ENCODE measurements around the gene MYBBP1A. TPM values are rescaled to one million over a fixed set of nuclear protein-coding genes. Genes with fewer than 3 reads are reported as not detected.

Gene MYBBP1A
- total RNA-seq, 1 experiment from 2014 or later: 174 TPM

DNA sequence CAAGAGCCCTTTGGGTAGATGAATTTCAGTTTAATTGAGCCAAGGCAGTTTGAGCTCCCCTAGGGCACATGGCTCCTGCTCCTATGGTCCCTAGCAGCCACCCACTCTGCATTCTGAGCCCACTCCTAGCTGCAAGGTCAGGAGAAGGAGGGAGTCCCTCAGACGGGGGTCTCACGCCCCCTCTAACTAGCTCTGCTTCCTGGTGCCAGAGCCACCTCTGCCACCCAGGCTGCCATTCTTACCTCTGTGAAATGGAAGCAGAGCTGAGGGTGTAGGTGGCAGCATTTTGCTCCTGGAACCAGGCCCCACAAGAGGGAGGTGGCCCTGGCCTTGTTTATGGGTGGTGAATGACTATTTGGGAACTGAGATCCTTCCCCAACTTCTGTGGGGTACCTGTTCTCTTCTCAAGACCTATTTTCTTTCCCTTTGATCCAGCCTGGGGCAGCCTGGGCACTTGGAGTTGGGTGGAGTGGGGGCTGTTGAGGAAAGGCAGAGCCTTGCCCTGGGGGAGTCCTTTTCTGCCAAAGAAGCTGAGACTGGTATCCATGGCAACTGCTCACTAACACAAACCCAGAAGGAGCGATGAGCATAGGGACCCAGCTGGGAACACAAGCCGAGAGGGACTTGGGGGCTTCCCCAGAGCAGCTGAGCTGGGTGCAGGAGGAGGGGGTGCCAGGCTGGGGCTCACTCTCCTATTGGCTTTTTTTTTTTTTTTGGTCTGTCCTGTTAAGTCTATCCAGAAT, 51.7 kb downstream of the MYBBP1A start:
- DNase-seq (ENCODE audit: low read depth): no peak

DNA sequence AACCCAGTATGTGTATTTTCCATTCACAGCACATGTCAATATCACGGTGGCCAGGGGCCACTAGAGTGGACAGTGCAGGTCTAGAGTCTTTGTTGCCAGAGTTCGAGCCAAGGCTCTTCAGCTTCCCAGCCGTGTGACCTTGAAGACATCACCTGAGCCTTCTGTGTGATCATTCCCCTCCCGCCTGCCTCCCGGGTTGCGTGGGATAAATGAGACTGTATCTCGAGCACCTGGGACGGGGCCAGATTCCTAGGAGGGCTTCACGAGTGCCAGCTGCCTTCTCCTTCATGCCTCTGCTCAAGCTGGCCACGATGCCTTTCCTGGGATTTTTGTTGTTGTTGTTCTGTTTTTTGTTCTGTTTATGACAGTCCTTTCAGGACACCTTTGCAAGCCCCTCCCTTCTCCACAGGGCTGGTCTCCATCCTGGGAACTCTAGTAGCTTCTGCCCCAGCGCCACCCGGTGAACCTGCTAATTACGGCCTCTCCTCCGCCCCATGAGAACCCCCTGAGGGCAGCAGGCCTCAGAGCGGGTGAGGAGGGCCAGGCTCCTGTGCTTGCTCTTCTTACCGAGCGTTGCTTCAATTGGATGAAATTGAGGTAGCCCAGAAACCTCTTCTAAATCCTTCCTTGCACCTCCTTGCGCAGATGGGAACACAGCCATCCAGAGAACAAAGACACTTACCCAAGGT, 52.6 kb downstream of the MYBBP1A start:
- DNase-seq (ENCODE audit: low read depth): no peak

DNA sequence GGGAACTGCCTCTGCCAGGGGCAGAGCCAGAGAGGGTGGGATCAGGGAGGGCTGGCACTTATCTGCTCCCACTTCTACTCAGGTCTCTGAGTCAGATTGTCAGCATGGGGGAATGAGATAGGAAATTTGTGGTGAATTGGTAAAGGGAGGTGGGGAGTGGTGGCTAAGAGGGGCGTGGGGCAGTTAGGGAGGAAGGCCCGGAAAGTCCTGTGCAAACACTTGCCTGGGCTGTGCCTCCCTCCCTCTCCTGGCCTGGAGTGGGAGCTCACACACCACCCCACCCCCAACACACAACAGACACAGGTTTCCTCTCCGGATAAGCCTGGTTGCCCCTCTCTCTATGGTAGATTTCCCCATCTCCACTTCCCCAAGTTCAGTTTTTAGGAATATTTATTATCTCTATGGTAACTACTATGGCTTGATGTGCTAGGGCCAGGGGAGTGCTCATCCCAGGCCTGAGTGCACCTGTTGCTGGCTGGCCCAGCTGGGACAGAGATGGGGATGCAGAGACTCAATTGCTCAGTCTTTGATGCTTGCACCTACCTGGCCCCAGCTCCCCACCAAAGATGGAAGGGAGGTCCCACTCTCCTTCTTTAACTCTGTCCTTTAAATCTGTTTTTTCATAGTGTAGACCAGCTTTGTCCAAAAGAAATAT, 53.8 kb downstream of the MYBBP1A start:
- no peak for DNase-seq (ENCODE audit: low read depth)

DNA sequence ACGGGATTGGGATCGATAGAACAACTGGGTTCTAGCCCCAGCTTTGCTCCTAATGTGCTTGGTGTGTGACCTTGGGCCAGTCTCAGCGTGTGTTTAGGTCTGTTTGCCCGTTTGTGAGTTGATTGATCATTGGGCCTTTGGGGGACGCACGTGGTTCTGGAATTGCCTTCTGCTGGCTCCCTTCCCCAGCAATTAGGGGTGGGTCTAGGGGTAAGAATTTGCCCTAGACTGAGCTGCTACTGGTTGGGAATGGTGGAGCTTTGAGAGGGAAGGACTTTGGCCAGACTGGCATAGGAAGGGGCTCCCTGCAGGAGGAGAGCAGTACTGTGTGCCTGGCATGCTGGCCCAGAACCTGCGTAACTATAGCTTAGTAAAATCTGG, 55.0 kb downstream of the MYBBP1A start:
- DNase-seq (ENCODE audit: low read depth): no peak

DNA sequence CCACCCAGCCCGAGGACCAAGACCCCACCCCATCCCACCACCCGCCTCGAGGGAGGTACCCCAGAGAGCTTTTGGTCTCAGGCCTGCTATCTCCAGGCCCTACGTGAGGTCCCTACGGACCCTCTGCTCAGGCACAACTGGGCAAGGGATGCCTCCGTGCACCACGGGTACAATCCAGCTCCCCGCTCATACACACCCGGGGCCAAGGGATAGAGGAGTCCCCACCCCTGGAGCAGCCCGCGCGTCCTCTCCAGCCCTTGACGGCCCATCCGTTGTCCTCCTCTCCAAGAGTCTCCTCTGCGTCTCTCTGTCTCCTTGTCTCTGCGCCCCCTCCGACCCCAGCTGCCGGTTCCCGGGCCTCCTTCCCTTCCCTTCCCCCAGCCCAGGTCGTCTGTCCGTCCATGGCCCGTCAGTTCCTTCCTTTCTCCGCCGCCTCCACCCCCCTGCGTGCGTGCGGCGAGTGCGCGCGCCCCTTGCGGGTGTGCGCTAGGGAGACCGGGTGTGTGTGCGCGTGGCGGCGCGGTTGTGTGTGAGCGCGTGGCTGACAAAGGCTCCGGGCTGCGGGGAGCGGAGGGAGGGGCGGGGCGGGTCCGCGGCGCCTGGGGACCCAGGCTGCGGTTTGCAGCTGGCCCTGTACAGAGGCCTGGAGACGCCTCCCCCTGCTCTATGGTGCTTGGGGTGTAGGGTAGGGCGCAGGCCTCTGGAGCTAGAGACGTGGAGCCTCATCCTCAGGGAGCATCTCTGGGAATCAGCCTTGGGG, 55.6 kb downstream of the MYBBP1A start:
- DNase-seq (ENCODE audit: low read depth): no peak

DNA sequence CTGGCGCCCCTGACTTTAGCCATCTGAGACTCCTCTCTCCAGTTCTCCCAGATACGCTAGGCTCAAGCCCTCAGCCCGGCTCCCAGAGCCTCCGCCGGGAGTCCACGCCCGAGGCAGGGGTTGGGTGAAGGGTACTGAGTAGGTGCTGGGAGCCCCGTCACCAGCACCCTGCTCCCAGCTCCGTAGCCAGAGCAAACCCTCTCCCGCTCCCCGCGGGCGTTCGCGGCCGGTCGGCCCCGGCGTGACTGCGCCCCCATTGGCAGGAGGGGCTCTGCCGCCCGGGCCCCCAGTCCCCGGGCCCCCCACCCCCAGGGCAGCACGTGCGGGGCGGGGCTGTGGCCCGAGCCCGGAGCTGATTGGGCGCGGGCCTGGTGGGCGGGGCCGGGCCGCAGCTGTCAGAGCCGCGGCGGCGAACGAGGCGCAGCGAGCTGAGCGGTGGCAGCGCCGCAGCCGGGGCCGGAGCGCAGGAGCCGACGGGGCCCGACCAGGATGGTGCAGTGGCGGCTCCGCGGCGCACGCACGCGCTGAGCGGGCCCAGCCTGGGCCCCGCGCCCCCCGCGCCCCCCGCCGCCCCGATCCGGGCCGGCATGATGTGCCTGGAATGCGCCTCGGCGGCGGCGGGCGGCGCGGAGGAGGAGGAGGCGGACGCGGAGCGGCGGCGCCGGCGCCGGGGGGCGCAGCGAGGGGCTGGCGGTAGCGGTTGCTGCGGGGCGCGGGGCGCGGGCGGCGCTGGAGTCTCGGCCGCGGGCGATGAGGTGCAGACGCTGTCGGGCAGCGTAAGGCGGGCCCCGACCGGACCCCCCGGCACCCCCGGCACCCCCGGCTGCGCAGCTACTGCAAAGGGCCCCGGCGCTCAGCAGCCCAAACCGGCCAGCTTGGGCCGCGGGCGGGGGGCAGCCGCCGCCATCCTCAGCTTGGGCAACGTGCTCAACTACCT, 56.5 kb downstream of the MYBBP1A start, which contains the start of gene SPNS2:
Gene SPNS2 (plus strand): TSS at position 421 of the 937 bp plus-strand sequence. CDS start 167 bp downstream, at position 588.
- DNase-seq (ENCODE audit: low read depth): peak; percentile 77

DNA sequence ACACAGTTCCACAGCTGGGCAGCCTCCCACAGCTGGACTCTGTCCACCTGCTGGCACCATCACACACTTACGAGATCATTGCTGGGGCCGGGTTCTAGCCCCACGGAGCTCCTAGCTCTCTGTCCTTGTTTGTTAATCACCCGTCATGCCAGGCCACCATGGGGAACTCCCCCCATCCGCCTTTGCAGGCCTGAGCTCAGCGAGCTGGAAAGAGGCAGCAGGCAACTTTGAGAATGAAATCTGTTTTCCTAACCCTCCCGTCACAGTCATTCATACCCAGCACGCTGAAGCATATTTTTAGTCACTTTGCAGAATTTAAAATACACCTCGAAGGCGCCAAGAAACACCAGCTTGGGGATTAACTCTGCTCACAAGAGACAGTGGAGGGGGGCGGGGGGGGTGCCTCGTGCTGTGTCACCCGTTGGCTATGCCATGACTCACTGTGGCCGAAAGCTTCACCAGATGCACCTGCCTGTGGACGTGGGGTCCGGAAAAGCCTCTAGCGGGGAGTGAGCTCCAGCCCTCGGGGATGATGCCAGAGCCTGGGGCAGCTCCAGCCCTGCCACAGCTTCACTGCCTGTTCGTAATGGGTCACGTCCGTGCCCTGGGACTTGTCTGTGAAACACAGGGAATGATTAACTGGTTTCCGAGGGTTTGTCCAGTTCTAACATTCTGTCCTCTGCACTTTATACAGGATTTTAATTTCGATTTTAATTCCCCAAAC, 57.9 kb downstream of the MYBBP1A start:
- peak; percentile 85 for DNase-seq (ENCODE audit: low read depth)

DNA sequence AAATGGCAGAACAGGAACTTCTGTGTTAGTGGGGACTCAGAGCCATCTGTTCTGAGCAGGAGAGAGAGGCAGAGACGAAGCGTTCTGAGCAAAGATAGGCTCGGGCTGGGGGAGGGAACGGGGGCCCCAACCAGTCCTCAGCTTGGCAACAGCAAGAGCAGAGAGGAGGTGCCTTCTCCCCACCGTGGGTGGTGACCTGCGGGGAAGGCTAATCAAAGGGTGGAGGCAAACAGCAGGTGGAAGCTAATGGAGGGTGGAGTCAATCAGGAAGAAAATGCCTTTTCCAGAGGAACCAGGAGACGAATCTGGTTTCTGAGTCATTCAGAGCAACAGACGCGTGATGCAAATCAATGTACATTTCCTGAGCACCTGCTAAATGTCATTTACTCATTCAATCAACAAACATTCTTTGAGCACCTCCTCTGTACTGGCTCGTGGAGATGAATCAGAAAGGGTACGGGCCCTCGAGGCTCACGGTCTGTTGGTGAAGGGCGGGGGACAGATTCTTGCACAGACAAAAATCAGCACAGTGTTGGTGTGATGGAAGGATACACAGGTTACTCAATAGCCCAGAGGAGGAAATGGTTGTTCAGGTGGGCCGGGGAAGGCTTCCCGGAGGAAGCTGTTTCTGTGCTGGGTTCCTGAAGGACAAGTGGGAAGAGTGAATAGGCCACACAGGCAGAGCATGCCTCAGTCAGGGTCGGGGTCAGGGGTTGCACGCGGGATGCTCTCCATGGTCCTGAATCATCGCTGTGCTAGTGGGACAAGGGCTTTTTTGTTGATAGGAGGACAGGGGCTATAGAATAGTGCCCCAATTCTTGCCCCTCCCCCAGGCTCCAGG, 62.2 kb downstream of the MYBBP1A start:
- DNase-seq (ENCODE audit: low read depth): peak; percentile 71

DNA sequence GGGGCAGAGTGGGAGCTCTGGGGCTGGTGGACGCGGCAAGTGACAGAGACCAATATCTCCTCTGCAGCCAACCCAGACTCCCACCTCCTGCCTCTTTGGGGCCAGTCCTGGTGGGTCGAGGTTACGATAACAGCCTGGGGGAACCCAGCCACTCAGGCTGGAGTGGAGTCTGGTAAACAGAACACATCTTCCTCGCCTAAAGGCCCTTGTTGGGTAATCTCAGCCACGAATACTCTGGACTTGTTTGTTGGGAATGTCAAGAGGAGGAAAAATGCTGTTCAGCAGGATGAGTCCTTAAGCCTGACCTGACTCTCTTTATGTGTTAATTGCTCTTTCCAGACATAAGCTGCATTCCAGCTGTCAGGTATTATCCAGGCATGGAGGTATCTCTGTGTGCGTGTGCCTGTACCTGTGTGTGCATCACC, 64.5 kb downstream of the MYBBP1A start:
- no peak for DNase-seq (ENCODE audit: low read depth)

DNA sequence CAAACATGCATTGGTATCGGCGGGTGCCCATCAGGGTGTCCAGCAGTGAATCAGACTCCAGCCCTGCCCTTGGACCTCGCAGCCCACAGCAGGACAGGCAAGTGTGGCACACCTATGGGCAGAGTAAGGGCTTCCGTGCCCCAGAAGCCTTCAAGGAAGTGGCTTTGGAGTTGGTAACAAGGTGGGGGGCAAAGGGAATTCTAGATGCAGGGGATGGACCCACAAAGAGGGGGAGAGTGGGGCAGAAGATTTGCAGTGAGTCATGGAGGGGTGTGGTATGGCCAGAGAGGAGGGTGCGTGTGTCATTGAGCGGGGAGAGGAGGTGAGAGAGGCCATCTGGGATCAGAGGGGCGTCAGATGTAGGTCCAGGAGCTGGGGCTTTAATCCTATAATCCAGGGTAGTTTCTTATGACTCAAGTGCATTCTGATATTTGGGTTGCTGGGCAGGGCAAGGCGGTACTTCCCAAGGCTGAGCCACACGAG, 65.0 kb downstream of the MYBBP1A start:
- DNase-seq (ENCODE audit: low read depth): peak; percentile 42

DNA sequence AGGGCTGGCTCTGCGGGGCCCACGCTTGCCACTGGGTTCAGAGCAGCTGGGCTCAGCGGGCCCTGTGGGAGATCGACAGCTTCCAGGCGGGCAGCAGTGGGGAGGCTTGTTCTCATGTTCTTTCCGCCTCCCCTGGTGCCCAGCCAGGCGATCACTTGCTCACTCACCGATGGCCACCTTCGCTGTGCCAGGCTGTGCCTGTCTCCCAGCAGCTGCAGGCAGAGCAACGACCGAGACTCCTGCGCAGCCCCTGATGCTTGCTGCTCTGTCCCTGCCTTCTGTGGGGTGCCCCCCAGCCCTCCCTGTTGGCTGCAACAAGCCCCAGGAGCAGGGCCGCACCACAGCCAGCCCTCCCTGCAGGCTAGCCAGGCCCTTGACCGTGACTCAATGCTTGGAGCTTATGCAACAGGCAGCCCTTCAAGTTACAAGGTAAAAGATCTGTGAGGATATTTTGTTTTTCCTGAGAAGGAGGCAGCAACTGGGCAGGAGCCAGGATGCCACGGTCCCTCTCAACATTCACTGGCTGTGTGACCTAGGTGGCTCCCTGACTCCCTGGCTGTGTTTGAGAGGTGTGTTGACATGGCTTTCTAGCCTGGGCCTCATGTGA, 66.1 kb downstream of the MYBBP1A start:
- DNase-seq (ENCODE audit: low read depth): no peak

Other genes with a start within 250 kb of the MYBBP1A start
- gene UBE2G1, start 188.7 kb downstream of the MYBBP1A start, total RNA-seq (2014; rRNA removed; shearing (Covaris generic)): 68.2 and 78.2 TPM in 2 replicates
- gene SPNS3, start 121.4 kb downstream of the MYBBP1A start, total RNA-seq (2014; rRNA removed; shearing (Covaris generic)): 0.11 TPM in 1 of 2 replicates, not detected in the other
- gene SPNS2, start 56.5 kb downstream of the MYBBP1A start, total RNA-seq (2014; rRNA removed; shearing (Covaris generic)): not detected in 2 replicates
- not detected in 2 replicates for gene GGT6, start 5.2 kb upstream of the MYBBP1A start, total RNA-seq (2014; rRNA removed; shearing (Covaris generic))
- not detected in 2 replicates for gene SMTNL2, start 29.1 kb upstream of the MYBBP1A start, total RNA-seq (2014; rRNA removed; shearing (Covaris generic))
- not detected in 2 replicates for gene ALOX15, start 86.3 kb upstream of the MYBBP1A start, total RNA-seq (2014; rRNA removed; shearing (Covaris generic))
- 31.8 and 35.1 TPM in 2 replicates for gene PELP1, start 148.8 kb upstream of the MYBBP1A start, total RNA-seq (2014; rRNA removed; shearing (Covaris generic))
- gene ARRB2, start 155.2 kb upstream of the MYBBP1A start, total RNA-seq (2014; rRNA removed; shearing (Covaris generic)): 10.7 and 16.4 TPM in 2 replicates
- 23.9 and 29.3 TPM in 2 replicates for gene MED11, start 176.0 kb upstream of the MYBBP1A start, total RNA-seq (2014; rRNA removed; shearing (Covaris generic))
- gene ZMYND15, start 184.4 kb upstream of the MYBBP1A start, total RNA-seq (2014; rRNA removed; shearing (Covaris generic)): 1.1 TPM in 1 of 2 replicates, not detected in the other
- gene CXCL16, start 184.5 kb upstream of the MYBBP1A start, total RNA-seq (2014; rRNA removed; shearing (Covaris generic)): 3.0 and 3.8 TPM in 2 replicates
- not detected in 2 replicates for gene TM4SF5, start 216.5 kb upstream of the MYBBP1A start, total RNA-seq (2014; rRNA removed; shearing (Covaris generic))
- not detected in 2 replicates for gene VMO1, start 231.0 kb upstream of the MYBBP1A start, total RNA-seq (2014; rRNA removed; shearing (Covaris generic))
- not detected in 2 replicates for gene GLTPD2, start 233.6 kb upstream of the MYBBP1A start, total RNA-seq (2014; rRNA removed; shearing (Covaris generic))
- 361 and 379 TPM in 2 replicates for gene PSMB6, start 240.8 kb upstream of the MYBBP1A start, total RNA-seq (2014; rRNA removed; shearing (Covaris generic))

All from Daoy (cell line).